NCI-H2029 (cell line): ENCODE measurements around the gene NPHS1.
"Not testable (repeated sequence)": the region's sequence is repeated elsewhere in the genome, so short reads cannot be mapped to it uniquely, and the experiment has no call there.

Experiments
- DNase-seq: peaks from one replicate; lab custom pipeline; 2025; lab: John Stamatoyannopoulos, UW

The NPHS1 gene

GRCh38 chr19:35879068-35879467 lies 26.8 kb upstream of the NPHS1 start:
- DNase-seq: no peak

GRCh38 chr19:35874392-35874930 lies 22.2 kb upstream of the NPHS1 start:
- DNase-seq: no peak

- no peak for DNase-seq
Measured at GRCh38 chr19:35872180-35872579, 19.9 kb upstream of the NPHS1 start.

- no peak for DNase-seq
Measured at GRCh38 chr19:35871611-35872010, 19.3 kb upstream of the NPHS1 start.

- no peak for DNase-seq
Measured at GRCh38 chr19:35870798-35871197, 18.5 kb upstream of the NPHS1 start.

- DNase-seq: not testable (repeated sequence)
Measured at GRCh38 chr19:35870124-35870736, 17.9 kb upstream of the NPHS1 start.

- DNase-seq: peak; percentile 94
Measured at GRCh38 chr19:35869327-35870123, 17.2 kb upstream of the NPHS1 start.

GRCh38 chr19:35868823-35869326 lies 16.6 kb upstream of the NPHS1 start:
- DNase-seq: no peak

GRCh38 chr19:35868172-35868822 lies 16.0 kb upstream of the NPHS1 start, which contains the start of gene APLP1:
APLP1 (plus strand) TSS chr19:35868574; CDS start chr19:35868637, 63 bp downstream.
- peak; percentile 34 for DNase-seq

- no peak for DNase-seq
Measured at GRCh38 chr19:35863018-35863417, 10.7 kb upstream of the NPHS1 start.

- DNase-seq: no peak
Measured at GRCh38 chr19:35862528-35862927, 10.2 kb upstream of the NPHS1 start.

GRCh38 chr19:35861640-35862160 lies 9.4 kb upstream of the NPHS1 start:
- DNase-seq: no peak

- no peak for DNase-seq
Measured at GRCh38 chr19:35860818-35861639, 8.7 kb upstream of the NPHS1 start.

- no peak for DNase-seq
Measured at GRCh38 chr19:35860436-35860817, 8.1 kb upstream of the NPHS1 start.

- DNase-seq: no peak
Measured at GRCh38 chr19:35859414-35859813, 7.1 kb upstream of the NPHS1 start.

GRCh38 chr19:35858311-35858710 lies 6.0 kb upstream of the NPHS1 start:
- no peak for DNase-seq

GRCh38 chr19:35856546-35857149 lies 4.3 kb upstream of the NPHS1 start, which contains the start of gene KIRREL2:
KIRREL2 (plus strand) TSS chr19:35856911; CDS start chr19:35857120, 209 bp downstream.
- no peak for DNase-seq

GRCh38 chr19:35853038-35853756 lies 893 bp upstream of the NPHS1 start:
- DNase-seq: no peak

- DNase-seq: no peak
Measured at GRCh38 chr19:35851213-35852028, 883 bp downstream of the NPHS1 start.
